HCT116 (cell line): Measurements from ENCODE around the gene SLC6A13.

Experiments
- JUND ChIP-seq: IDR thresholded peaks from 2 replicates; pipeline ENCODE4 v1.6.1; 2012
- RAD21 ChIP-seq: IDR thresholded peaks from 2 replicates; pipeline ENCODE4 v1.6.1; 2012; ENCODE audit warnings: low read depth, mild to moderate bottlenecking
- TF ChIP-seq, protein P1 (sequence below): IDR thresholded peaks from 2 replicates; pipeline ENCODE4 v1.6.1; 2012; ENCODE audit warnings: low read depth

GRCh38 chr12:220491-220890, 42.1 kb downstream of the SLC6A13 start:
- TF ChIP-seq, protein P1, sequence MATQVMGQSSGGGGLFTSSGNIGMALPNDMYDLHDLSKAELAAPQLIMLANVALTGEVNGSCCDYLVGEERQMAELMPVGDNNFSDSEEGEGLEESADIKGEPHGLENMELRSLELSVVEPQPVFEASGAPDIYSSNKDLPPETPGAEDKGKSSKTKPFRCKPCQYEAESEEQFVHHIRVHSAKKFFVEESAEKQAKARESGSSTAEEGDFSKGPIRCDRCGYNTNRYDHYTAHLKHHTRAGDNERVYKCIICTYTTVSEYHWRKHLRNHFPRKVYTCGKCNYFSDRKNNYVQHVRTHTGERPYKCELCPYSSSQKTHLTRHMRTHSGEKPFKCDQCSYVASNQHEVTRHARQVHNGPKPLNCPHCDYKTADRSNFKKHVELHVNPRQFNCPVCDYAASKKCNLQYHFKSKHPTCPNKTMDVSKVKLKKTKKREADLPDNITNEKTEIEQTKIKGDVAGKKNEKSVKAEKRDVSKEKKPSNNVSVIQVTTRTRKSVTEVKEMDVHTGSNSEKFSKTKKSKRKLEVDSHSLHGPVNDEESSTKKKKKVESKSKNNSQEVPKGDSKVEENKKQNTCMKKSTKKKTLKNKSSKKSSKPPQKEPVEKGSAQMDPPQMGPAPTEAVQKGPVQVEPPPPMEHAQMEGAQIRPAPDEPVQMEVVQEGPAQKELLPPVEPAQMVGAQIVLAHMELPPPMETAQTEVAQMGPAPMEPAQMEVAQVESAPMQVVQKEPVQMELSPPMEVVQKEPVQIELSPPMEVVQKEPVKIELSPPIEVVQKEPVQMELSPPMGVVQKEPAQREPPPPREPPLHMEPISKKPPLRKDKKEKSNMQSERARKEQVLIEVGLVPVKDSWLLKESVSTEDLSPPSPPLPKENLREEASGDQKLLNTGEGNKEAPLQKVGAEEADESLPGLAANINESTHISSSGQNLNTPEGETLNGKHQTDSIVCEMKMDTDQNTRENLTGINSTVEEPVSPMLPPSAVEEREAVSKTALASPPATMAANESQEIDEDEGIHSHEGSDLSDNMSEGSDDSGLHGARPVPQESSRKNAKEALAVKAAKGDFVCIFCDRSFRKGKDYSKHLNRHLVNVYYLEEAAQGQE, result no peak
- TF ChIP-seq JUND (no peak), RAD21 (no peak)
